ENCODE measurements around the gene PANK2. TPM values are rescaled to one million over a fixed set of nuclear protein-coding genes. Genes with fewer than 3 reads are reported as not detected.

PANK2 gene
- total and polyA plus RNA-seq, 4 donors: 24.6 to 46.2 (median 34.4) TPM

DNA sequence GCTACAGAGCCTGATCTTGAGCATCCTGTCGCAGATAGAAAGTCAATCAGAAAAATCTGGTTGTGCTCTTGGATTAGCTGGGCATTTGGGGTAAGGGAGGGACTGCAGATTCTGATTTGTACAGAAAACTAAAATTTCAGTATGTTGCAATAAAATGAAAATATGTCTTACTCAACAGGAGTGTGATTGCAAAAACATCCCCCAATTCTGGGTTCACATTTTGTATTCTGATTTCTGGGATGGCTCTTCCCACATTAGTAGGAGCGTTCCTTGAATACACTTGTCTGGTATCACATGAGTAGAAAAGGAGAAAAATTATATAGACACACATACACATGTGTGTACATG is 40.5 kb downstream of the PANK2 start:
- ATAC-seq (ENCODE audit: insufficient read depth, low FRiP score) (no peak), DNase-seq (no peak)
- WGBS, 2 donors: 69 to 76% methylated on average over 2 of the region's 2 CpGs
- peaks cover 5 to 22% (median 18%) of the 10 kb centered on the region in 5 donors for H3K4me1 ChIP-seq (ENCODE audit: control insufficient read depth in 5 of 5, insufficient read depth in 5 of 5, low read length in 5 of 5)
- H3K27me3 ChIP-seq (ENCODE audit: control insufficient read depth in 3 of 3, insufficient read depth in 3 of 3, low read length in 2 of 3): no peaks in the 10 kb centered on the region
- no peak overlapping the region for H3K9ac ChIP-seq (ENCODE audit: insufficient read depth in 1 of 2, low read length in 2 of 2)
- peak overlapping the region in 1 of 2 donors; percentile 5 for H3K27ac ChIP-seq (ENCODE audit: low read depth in 1 of 2, low read length in 1 of 2)
- TF ChIP-seq, protein P1, sequence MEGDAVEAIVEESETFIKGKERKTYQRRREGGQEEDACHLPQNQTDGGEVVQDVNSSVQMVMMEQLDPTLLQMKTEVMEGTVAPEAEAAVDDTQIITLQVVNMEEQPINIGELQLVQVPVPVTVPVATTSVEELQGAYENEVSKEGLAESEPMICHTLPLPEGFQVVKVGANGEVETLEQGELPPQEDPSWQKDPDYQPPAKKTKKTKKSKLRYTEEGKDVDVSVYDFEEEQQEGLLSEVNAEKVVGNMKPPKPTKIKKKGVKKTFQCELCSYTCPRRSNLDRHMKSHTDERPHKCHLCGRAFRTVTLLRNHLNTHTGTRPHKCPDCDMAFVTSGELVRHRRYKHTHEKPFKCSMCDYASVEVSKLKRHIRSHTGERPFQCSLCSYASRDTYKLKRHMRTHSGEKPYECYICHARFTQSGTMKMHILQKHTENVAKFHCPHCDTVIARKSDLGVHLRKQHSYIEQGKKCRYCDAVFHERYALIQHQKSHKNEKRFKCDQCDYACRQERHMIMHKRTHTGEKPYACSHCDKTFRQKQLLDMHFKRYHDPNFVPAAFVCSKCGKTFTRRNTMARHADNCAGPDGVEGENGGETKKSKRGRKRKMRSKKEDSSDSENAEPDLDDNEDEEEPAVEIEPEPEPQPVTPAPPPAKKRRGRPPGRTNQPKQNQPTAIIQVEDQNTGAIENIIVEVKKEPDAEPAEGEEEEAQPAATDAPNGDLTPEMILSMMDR (IDR thresholded peaks at IDR 0.05; ENCODE audit: control extremely low read depth, extremely low read depth): no peak
- no peak overlapping the region for H3K4me3 ChIP-seq
- no peaks in the 10 kb centered on the region for H3K9me3 ChIP-seq (ENCODE audit: control insufficient read depth in 4 of 4, insufficient read depth in 3 of 4, low read length in 3 of 4)
- peaks cover 0 to 19% (median 15%) of the 10 kb centered on the region in 4 donors for H3K36me3 ChIP-seq (ENCODE audit: control insufficient read depth in 4 of 4, insufficient read depth in 4 of 4, low read length in 4 of 4)

DNA sequence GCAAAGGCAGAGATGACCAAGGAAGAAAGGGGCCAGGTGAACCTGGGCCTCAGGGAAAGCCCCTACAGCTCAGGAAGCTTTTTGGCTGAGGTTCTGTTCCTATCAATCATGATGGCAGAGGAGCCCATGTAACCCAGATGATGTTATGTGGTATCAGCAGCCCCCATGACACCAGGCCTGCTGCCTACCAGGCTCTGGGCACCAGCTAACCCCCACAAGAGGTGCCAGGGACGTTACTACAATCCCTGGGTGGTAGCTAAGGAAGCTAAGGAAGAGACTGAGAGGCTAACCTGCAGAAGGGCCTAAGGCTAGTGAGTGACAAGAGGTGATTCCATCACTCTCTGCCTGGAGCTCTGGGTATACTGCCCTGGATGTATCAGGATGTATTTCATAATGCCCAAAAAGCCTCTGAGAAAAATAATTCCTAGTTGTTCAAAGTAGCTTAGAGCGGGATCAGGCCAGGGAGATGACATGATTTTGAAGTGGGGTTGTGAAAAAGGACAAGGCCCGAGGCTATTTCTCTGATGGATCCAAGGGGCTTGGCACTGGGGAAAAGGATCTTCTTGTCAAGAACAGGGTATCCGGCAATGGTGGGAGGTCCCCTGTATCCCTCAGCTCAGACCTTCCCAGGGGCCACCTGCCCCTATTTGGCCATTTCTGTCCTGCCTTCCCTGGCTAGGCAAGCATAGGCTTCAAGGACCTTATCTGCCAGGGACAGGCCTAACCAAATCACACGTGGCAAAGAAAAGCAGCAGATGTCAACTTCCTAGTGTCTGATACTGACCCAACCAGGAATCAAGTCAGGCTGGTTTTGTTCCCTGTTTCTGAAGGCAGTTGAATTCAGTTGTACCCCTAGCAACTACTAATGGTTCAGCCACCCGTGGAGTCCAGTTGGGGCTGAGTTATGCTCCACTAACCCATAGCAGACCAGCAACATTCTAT is 41.3 kb downstream of the PANK2 start:
- Histone ChIP-seq H3K4me1 (ENCODE audit: control insufficient read depth in 5 of 5, insufficient read depth in 5 of 5, low read length in 5 of 5) (peaks cover 5 to 31% (median 19%) of the 10 kb centered on the region in 5 donors), H3K4me3 (no peak overlapping the region), H3K9ac (ENCODE audit: insufficient read depth in 1 of 2, low read length in 2 of 2) (no peak overlapping the region), H3K36me3 (ENCODE audit: control insufficient read depth in 4 of 4, insufficient read depth in 4 of 4, low read length in 4 of 4) (peaks cover 0 to 13% (median 10%) of the 10 kb centered on the region in 4 donors), H3K27me3 (ENCODE audit: control insufficient read depth in 3 of 3, insufficient read depth in 3 of 3, low read length in 2 of 3) (no peaks in the 10 kb centered on the region), H3K27ac (ENCODE audit: low read depth in 1 of 2, low read length in 1 of 2) (no peak overlapping the region), H3K9me3 (ENCODE audit: control insufficient read depth in 4 of 4, insufficient read depth in 3 of 4, low read length in 3 of 4) (no peaks in the 10 kb centered on the region)
- ATAC-seq (ENCODE audit: insufficient read depth, low FRiP score) (no peak), DNase-seq (no peak)
- TF ChIP-seq, protein P1 (IDR thresholded peaks at IDR 0.05; ENCODE audit: control extremely low read depth, extremely low read depth): no peak
- 64 to 68% methylated on average over 6 of the region's 6 CpGs for WGBS, 2 donors

DNA sequence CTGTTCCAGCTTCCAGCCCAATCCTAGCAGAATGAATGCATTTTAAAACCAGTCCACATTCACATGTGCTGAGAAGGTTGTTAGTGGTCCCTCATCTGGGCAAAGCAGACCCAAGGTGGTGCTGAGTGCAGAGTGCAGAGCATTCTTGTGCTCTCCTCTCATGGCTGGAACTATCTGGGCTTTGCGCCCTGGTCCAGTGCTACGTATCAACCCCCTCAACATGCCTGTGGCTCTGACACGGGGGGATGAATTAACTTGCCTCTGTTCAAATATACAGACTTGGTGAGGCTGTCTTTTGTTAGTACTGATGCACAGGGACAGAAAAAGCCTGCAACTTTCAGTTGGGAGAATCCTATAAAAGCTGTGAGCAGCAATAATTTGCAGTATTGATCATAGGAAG is 42.5 kb downstream of the PANK2 start:
- Histone ChIP-seq H3K9ac (ENCODE audit: insufficient read depth in 1 of 2, low read length in 2 of 2) (no peak overlapping the region), H3K36me3 (ENCODE audit: control insufficient read depth in 4 of 4, insufficient read depth in 4 of 4, low read length in 4 of 4) (peaks cover 0 to 13% (median 8%) of the 10 kb centered on the region in 4 donors), H3K4me1 (ENCODE audit: control insufficient read depth in 5 of 5, insufficient read depth in 5 of 5, low read length in 5 of 5) (peaks cover 5 to 35% (median 19%) of the 10 kb centered on the region in 5 donors), H3K27ac (ENCODE audit: low read depth in 1 of 2, low read length in 1 of 2) (no peak overlapping the region), H3K9me3 (ENCODE audit: control insufficient read depth in 4 of 4, insufficient read depth in 3 of 4, low read length in 3 of 4) (no peaks in the 10 kb centered on the region), H3K27me3 (ENCODE audit: control insufficient read depth in 3 of 3, insufficient read depth in 3 of 3, low read length in 2 of 3) (no peaks in the 10 kb centered on the region), H3K4me3 (no peak overlapping the region)
- ATAC-seq (ENCODE audit: insufficient read depth, low FRiP score) (no peak), DNase-seq (no peak)
- 87 to 88% methylated on average over 3 of the region's 3 CpGs for WGBS, 2 donors
- TF ChIP-seq, protein P1 (IDR thresholded peaks at IDR 0.05; ENCODE audit: control extremely low read depth, extremely low read depth): no peak
